B cell (primary cell): Measurements from ENCODE around the gene HABP4.

Source experiments
- CTCF ChIP-seq: fragments of 200-600 bp; IDR thresholded peaks from one replicate; pipeline ENCODE4 v1.8.0; 2022; ENCODE audit warnings: antibody characterized with exemption, mild to moderate bottlenecking
- EZH2 ChIP-seq: IDR thresholded peaks from 2 replicates; pipeline ENCODE4 v1.6.1; 2012; ENCODE audit warnings: borderline replicate concordance, low read depth, mild to moderate bottlenecking, moderate library complexity, low read length; ENCODE audit not compliant: insufficient read depth, poor library complexity, severe bottlenecking

- no peak for TF ChIP-seq CTCF
- TF ChIP-seq EZH2 = no peak
These were observed 42.0 kb downstream of the HABP4 start for GRCh38 chr9:96491880-96492525.
